Nucleus accumbens (tissue), 56 donors: ENCODE results near the gene CYCS.
"Not testable (repeated sequence)": the region's sequence is repeated elsewhere in the genome, so short reads cannot be mapped to it uniquely, and the experiment has no call there.

ENCODE experiments used
- DNase-seq, 56 donors: peaks; one replicate each; lab custom pipeline; 2025; lab: John Stamatoyannopoulos, UW

CYCS gene

DNA sequence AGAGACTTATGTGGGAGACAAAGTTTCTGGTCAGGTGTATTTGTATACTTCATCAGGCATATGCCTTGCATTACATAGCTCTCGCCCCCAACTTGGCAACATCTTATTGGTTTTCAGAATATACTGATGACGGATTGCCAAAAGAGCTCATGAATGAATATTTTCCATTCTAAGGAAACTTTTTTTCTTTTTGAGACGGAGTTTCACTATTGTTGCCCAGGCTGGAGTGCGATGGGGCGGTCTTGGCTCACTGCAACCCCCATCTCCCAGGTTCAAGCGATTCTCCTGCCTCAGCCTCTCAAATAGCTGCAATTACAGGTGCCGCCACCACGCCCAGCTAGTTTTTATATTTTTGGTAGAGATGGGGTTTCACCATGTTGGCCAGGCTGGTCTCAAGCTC is 6.0 kb downstream of the CYCS start:
- DNase-seq, result no peak

DNA sequence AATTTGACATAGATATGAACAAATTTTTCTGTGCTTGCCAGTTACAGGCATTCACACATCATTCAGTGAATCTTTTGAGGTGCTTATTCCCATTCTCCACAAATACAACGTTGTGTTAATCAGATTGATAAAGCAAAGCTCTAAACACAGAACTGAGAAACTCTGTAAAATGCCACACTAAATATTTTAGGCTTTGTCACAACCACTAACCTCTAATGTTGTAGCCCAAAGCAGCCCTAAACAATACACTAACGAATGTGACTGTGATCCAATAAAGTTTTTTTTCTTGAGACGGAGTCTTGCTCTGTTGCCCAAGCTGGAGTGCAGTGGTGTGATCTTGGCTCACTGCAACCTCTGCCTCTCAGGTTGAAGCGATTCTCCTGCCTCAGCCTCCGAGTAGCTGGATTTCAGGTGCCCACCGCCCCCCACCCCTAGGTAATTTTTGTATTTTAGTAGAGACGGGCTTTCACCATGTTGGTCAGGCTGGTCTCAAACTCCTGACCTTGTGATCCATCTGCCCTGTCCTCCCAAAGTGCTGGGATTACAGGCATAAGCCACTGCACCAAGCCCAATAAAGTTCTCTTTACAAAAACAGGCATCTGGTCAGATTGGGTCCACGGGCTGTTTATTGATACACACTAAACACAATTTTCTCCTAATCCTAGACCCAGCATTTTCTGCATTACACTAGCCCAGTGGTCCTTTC is 6.9 kb downstream of the CYCS start:
- no peak for DNase-seq

DNA sequence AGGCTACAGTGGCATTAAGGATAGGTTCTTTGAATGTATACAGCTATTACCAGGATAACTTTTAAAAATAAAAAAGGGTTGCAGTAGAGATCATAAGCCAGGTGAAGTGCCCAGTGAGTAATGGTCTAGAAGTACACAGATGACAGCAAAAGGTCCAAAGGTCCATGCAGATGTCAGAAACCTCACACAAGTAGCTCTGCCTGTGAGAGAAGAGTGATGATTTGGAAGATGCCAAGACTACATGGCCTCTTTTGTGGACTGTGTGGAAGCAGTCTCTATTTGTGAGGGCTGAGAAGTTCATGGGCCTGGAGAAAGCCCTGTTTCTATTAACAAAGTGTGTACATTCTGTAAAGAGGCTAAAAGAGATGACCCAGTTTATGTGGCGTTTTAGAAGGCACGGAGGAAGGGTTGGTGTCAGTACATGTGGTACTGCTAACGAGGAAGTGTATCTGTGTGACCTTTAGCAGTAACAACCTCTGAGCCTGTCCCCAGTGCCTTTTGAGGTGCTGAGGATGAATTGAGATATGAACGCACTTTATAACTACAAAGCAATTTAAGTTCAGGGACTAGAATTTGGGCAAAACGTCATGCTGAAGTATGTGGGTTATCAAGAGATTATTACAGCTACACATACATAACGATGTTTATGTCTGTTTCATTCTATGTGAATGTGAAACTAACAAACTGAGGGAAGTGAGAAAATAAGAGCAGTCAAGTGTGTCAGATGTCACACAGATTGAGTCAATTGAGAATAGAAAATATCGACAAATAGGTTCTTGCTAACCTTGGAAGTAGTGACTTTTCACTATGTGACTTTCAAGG is 7.6 kb downstream of the CYCS start:
- DNase-seq, result peak in 1 of 56 donors; percentile 6

DNA sequence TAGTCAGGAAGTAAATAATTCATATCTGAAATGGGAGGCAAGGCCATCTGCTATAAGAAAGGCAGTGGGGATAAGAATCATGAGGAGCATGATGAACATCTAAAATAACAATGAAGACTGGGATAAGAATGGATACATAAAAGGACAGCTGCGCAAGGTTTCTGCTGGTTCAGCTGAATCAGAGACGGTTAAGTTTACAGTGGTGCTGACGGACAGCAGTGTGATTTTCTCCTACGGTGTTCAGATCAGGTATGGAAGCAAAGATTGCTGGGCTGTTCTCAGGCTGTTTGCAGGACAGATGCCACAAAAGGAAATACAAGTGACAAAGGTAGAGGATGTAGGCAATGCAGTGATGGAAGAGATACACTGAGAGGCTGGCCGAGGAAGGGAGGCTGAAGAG is 8.4 kb downstream of the CYCS start:
- no peak for DNase-seq

DNA sequence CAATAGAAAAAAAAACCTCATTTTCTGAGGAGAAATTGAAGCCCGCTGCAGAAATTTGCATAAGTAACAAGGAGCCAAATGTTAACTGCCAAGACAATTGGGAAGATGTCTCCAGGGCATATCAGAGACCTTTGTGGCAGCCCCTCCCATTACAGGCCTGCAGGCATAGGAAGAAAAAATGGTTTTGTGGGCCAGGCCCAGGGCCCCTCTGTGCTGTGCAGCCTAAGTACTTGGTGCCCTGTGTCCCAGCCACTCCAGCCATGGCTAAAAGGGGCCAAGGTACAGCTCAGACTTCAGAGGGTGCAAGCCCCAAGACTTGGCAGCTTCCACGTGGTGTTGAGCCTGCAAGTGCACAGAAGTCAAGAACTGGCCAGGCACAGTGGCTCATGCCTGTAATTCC is 14.5 kb downstream of the CYCS start:
- DNase-seq, result not testable (repeated sequence)

GRCh38 chr7:25109276-25109675 is 15.8 kb downstream of the CYCS start:
- DNase-seq, result no peak

DNA sequence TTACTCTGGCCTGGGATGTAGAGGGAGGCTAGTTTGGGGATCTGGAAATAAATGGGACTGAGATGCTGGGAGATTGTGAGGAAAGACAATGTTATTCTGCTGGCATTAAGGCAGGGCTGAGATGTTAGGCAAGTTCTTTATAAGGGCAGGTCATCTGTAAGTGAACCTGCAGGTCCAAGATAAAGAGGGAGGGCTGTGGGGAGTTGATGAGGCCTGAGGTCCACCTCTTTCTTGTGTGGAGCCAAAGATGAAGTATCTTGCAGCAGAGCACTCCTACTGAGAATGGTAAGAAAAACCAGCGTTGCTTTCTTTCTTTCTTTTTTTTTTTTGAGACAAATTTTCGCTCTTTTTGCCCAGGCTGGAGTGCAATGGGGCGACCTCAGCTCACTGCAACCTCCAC is 19.1 kb downstream of the CYCS start:
- DNase-seq, result no peak

GRCh38 chr7:25103773-25104172 is 21.3 kb downstream of the CYCS start:
- DNase-seq, result no peak

GRCh38 chr7:25101817-25102216 is 23.2 kb downstream of the CYCS start:
- no peak for DNase-seq

GRCh38 chr7:25098096-25099046 is 26.7 kb downstream of the CYCS start:
- DNase-seq, result peak in 30 of 56 donors; percentile 1 to 65 (median 14)

GRCh38 chr7:25095516-25096345 is 29.3 kb downstream of the CYCS start:
- DNase-seq, result no peak

GRCh38 chr7:25093268-25093826 is 31.7 kb downstream of the CYCS start:
- DNase-seq, result peak in 29 of 56 donors; percentile 3 to 69 (median 15)

DNA sequence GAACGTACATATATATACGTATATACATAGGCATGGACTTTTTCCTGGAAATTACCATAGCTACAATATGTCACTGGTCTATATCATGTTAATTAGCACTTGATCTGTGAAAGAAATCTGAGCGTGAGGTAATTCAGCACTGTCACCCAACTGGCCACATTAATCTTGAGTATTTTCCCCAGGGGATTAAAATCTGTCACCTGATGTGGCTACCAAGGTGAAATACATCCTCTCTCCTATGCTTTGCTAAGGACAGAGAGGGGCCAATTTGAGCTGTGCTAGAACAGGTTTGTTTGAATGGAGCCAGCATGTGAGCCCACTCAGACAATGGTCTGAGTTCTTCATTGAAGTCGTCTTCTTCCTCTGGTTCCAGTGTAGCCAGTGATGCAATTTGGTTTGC is 33.3 kb downstream of the CYCS start:
- DNase-seq, result no peak

GRCh38 chr7:25091176-25091575 is 33.9 kb downstream of the CYCS start:
- peak in 11 of 56 donors; percentile 1 to 50 (median 8) for DNase-seq

DNA sequence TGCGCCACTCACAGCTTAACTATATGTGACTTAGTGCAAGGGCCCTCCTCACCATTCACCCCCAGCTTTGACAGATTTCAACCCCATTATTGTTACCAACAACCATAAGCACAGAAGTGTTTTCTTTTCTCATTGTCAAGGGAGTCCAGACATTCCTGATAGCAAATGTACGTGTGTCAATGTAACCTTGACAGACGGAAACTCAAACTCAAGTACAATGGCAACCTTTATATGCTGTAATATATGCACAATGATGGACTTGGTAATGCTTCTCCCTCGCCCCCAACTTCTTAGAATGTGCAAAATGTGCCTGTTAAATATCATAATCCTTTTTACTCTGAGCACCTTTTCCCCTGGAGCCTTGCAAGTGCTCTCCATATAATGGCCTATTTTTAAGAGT is 34.7 kb downstream of the CYCS start:
- no peak for DNase-seq

DNA sequence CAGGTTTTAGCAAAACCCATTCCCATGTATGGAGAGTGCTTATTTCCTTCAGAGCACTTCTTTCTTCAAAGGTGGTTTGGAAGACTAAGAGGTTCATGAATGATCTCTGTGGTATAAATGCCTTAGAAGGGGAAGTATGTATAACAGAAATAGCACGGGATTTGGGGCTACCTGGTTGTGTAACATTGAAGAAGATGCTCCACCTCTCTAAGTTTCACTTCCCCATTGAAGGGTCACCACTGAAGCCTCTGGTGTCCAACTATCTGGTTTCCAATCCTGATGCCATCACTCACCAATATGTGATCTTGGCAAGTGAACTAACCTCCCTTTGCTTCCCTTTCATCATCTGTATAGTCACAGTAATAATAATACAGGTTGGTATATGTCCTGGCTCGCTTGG is 37.2 kb downstream of the CYCS start:
- DNase-seq, result no peak

DNA sequence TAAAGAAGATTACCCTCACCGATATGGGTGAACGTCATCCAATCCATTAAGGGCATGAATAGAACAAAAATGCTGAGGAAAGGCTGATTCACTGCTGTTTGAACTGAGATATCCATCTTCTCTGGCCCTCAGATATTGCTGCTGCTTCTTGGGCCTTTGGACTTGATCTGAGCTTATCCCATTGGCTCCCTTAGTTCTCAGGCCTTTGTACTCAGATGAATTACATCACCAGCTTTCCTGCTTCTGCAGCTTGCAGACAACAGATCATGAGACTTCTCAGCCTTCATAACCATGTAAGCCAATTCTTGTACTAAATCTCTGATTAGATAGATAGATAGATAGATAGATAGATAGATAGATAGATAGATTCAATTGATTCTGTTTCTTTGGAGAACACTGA is 40.2 kb downstream of the CYCS start:
- no peak for DNase-seq

DNA sequence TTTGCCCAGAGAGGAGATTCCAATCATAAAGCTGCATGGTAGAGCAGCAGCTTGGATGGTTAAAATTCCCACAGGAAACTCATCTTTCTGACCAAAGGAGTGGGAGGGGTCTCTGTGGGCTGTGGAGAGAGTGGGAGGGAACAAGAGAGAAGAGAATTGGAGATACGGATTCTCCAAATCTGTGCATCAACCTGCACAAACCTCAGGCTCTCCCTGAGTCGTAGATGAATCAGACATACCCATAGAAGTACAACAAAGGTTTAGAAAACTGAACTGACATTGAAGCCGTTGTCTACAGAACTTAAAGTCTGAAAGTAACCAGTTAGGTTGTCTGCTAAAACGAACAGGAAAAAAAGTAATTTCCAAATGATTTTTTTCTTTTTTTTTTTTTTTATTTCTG is 41.9 kb downstream of the CYCS start:
- no peak for DNase-seq

DNA sequence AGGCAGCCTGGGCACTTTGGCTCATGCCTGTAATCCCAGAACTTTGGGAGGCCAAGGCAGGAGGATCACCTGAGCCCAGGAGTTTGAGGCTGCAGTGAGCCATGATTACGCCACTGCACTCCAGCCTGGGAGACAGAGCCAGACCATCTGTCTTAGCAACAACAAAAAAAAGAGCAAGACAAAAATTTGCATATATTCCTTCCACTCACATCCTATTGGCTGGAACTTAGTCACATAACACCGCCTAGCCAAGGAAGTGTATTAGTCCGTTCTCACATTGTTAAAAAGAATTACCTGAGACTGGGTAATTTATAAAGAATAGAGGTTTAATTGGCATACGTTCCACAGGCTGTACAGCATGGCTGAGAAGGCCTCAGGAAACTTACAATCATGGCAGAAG is 43.0 kb downstream of the CYCS start:
- DNase-seq, result not testable (repeated sequence)

DNA sequence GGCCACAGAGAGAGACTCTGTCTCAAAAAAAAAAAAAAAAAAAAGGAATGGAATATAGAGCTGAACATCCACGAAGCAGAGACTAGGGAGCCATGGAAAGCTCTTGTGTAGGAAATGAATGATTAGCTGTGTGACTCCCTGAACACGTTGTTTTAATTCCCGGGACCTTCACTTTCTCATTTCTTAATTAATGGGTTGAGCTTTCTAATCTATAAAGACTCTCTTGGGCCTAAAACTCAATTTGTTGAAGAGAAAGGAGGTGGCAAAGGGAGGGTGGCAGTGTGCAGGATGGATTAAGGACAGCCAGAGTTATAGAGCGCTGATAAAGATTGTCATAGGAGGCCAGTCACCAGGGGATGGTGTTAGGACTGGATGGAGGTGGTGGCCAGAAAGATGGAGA is 48.0 kb downstream of the CYCS start:
- no peak for DNase-seq
